Measurements from ENCODE around the gene DPEP2NB. TPM values are rescaled to one million over a fixed set of nuclear protein-coding genes. Genes with fewer than 3 reads are reported as not detected.

The DPEP2NB gene
- total and polyA plus RNA-seq, 2 donors (not counting 3 experiments of a cell fraction or from before 2014, with no cell fraction given) = not detected

GRCh38 chr16:68022278-68022727 is 6.6 kb upstream of the DPEP2NB start:
- intact Hi-C loops (cut with micrococcal nuclease) = loop anchor here (2.0 kb wide), 1 partner anchor 62 kb away; the partner anchor contains the start of gene NFATC3

More at GRCh38 chr16:68022278-68022727, 6.6 kb upstream of the DPEP2NB start:
- no TSS peak for BruUV-seq (replicated peaks)
- no peaks in the 10 kb centered on the region for H4K20me1 ChIP-seq (replicated peaks; ENCODE audit: control insufficient read depth, extremely low read depth, insufficient read depth, low read length)
- peak overlapping the region; percentile 69 for H3K4me2 ChIP-seq (ENCODE audit: insufficient read depth, low read length)
- no peaks in the 10 kb centered on the region for H3K9me3 ChIP-seq (replicated peaks; ENCODE audit: control insufficient read depth, insufficient read depth, low read length)
- dilution Hi-C loops (cut with MboI; ENCODE audit: extremely low pct_ligation_motif_present, low sequenced_read_pairs) = no loop called here
- no peaks in the 10 kb centered on the region for H3K9me1 ChIP-seq (replicated peaks; ENCODE audit: control insufficient read depth, extremely low read depth, insufficient read depth, low read length)
- H3K9ac ChIP-seq (replicated peaks; ENCODE audit: extremely low read depth, insufficient read depth, low read length) = peak overlapping the region; percentile 90
- ChIA-PET CTCF (interaction anchor here (0.5 to 2.3 kb wide), 8 partner anchors 14 to 254 kb away, joined by 3 to 13 read pairs (median 4); no protein-coding TSS in a partner anchor), POLR2A (no interaction called here)
- H3K36me3 ChIP-seq (ENCODE audit: control insufficient read depth in 2 of 2, extremely low read depth in 1 of 2, insufficient read depth in 2 of 2, low read length in 2 of 2) = peaks cover 0 to 2% of the 10 kb centered on the region in 2 experiments
- H3K27ac ChIP-seq (ENCODE audit: insufficient read depth, low read depth, low read length) = peak overlapping the region; percentile 56
- peaks cover 28% of the 10 kb centered on the region for H3K79me2 ChIP-seq (ENCODE audit: control insufficient read depth, insufficient read depth, low read length)
- H3K27me3 ChIP-seq (ENCODE audit: control insufficient read depth in 2 of 2, insufficient read depth in 2 of 2, low read length in 2 of 2) = no peaks in the 10 kb centered on the region
- TF ChIP-seq FOS (IDR thresholded peaks at IDR 0.05; ENCODE audit: borderline replicate concordance, insufficient read depth, low read length) = no peak
- TF ChIP-seq JUN (IDR thresholded peaks at IDR 0.05; ENCODE audit: borderline replicate concordance, insufficient read depth, insufficient read length, low read depth) = no peak
- TF ChIP-seq MAX (IDR thresholded peaks at IDR 0.05; ENCODE audit: insufficient read depth, insufficient read length) = no peak
- TF ChIP-seq MYC (IDR thresholded peaks at IDR 0.05; ENCODE audit: low read depth, low read length) = no peak
- TF ChIP-seq CTCF (IDR thresholded peaks at IDR 0.05; ENCODE audit: extremely low read depth in 1 of 2, insufficient read depth in 1 of 2, low read depth in 1 of 2, low read length in 2 of 2) = no peak
- no peak for TF ChIP-seq POLR2AphosphoS5 (IDR thresholded peaks at IDR 0.05; ENCODE audit: insufficient read depth, low read depth, low read length)
- TF ChIP-seq EZH2 (IDR thresholded peaks at IDR 0.05; ENCODE audit: borderline replicate concordance, low read depth, low read length, severe bottlenecking) = no peak
- TF ChIP-seq POLR2A (IDR thresholded peaks at IDR 0.05; ENCODE audit: low read depth, low read length) = no peak
- no peak for TF ChIP-seq GATA2 (IDR thresholded peaks at IDR 0.05; ENCODE audit: insufficient read depth, insufficient read length, low read depth, low read length)
- peak overlapping the region; percentile 84 to 94 (median 92) for H3K4me3 ChIP-seq (replicated peaks in 1 of 3; ENCODE audit: insufficient read depth in 1 of 3, low read depth in 1 of 3, low read length in 3 of 3)
- peaks cover 14% of the 10 kb centered on the region for H3K4me1 ChIP-seq (ENCODE audit: control insufficient read depth, extremely low read depth, insufficient read depth, low read length)
- peak overlapping the region; percentile 75 for H2AFZ ChIP-seq (ENCODE audit: low read depth, low read length)
- FAIRE-seq (no peak), DNase-seq (ENCODE audit: low read depth, low spot score) (no peak)

Measured in endothelial cell of umbilical vein (primary cell).